ENCODE results near the gene ZNF774.
A peak's percentile ranks its signal among the peaks of the same experiment; 100 is the strongest.
"Not testable (repeated sequence)": the region's sequence is repeated elsewhere in the genome, so short reads cannot be mapped to it uniquely, and the experiment has no call there.

The ZNF774 gene

GRCh38 chr15:90352107-90352893, at the start of gene ZNF774:
Gene ZNF774 (plus strand): TSS chr15:90352284. CDS start chr15:90354661, 2,377 bp downstream.
- DNase-seq (ENCODE audit: low read depth) = peak; percentile 87

GRCh38 chr15:90305355-90305754, 46.7 kb upstream of the ZNF774 start:
- not testable (repeated sequence) for DNase-seq (ENCODE audit: low read depth)

GRCh38 chr15:90305932-90306331, 46.2 kb upstream of the ZNF774 start:
- DNase-seq (ENCODE audit: low read depth) = no peak

GRCh38 chr15:90306560-90306959, 45.5 kb upstream of the ZNF774 start:
- no peak for DNase-seq (ENCODE audit: low read depth)

GRCh38 chr15:90307661-90308060, 44.4 kb upstream of the ZNF774 start:
- DNase-seq (ENCODE audit: low read depth) = no peak

GRCh38 chr15:90309020-90309419, 43.1 kb upstream of the ZNF774 start:
- DNase-seq (ENCODE audit: low read depth) = no peak

GRCh38 chr15:90315278-90315982, 36.7 kb upstream of the ZNF774 start:
- peak; percentile 86 for DNase-seq (ENCODE audit: low read depth)

- DNase-seq (ENCODE audit: low read depth) = no peak
Measured at GRCh38 chr15:90316139-90316538, 35.9 kb upstream of the ZNF774 start.

- no peak for DNase-seq (ENCODE audit: low read depth)
Measured at GRCh38 chr15:90318591-90318990, 33.5 kb upstream of the ZNF774 start.

- peak; percentile 86 for DNase-seq (ENCODE audit: low read depth)
Measured at GRCh38 chr15:90320062-90320884, 31.8 kb upstream of the ZNF774 start.

GRCh38 chr15:90320885-90321278, 31.2 kb upstream of the ZNF774 start:
- DNase-seq (ENCODE audit: low read depth) = no peak

GRCh38 chr15:90322538-90322937, 29.5 kb upstream of the ZNF774 start:
- no peak for DNase-seq (ENCODE audit: low read depth)

GRCh38 chr15:90325726-90326125, 26.4 kb upstream of the ZNF774 start:
- DNase-seq (ENCODE audit: low read depth) = no peak

- DNase-seq (ENCODE audit: low read depth) = no peak
Measured at GRCh38 chr15:90326441-90326840, 25.6 kb upstream of the ZNF774 start.

GRCh38 chr15:90327311-90327710, 24.8 kb upstream of the ZNF774 start:
- DNase-seq (ENCODE audit: low read depth) = no peak

- no peak for DNase-seq (ENCODE audit: low read depth)
Measured at GRCh38 chr15:90334304-90334731, 17.8 kb upstream of the ZNF774 start.

GRCh38 chr15:90336705-90337141, 15.4 kb upstream of the ZNF774 start:
- peak; percentile 17 for DNase-seq (ENCODE audit: low read depth)

GRCh38 chr15:90337256-90337655, 14.8 kb upstream of the ZNF774 start:
- DNase-seq (ENCODE audit: low read depth) = no peak

GRCh38 chr15:90338532-90338931, 13.6 kb upstream of the ZNF774 start:
- no peak for DNase-seq (ENCODE audit: low read depth)

GRCh38 chr15:90340345-90340744, 11.7 kb upstream of the ZNF774 start:
- no peak for DNase-seq (ENCODE audit: low read depth)

- DNase-seq (ENCODE audit: low read depth) = peak; percentile 45
Measured at GRCh38 chr15:90343302-90343790, 8.7 kb upstream of the ZNF774 start.

GRCh38 chr15:90344662-90345061, 7.4 kb upstream of the ZNF774 start:
- DNase-seq (ENCODE audit: low read depth) = no peak
